IMR-90 (cell line): ENCODE results near the gene BRIP1. TPM values are rescaled to one million over a fixed set of nuclear protein-coding genes. Genes with fewer than 3 reads are reported as not detected.

ENCODE experiments used
- ATAC-seq: fragments of 200-7000 bp; cut with Tn5 transposase; 2 replicates; pipeline ENCODE4 v1.9.1; 2020; ENCODE audit warnings: low read depth, mild to moderate bottlenecking, moderate library complexity
- BruUV-seq: library from RNA; stranded (reverse); fragments of 400-500 nt; replicated peaks from 2 replicates; lab custom pipeline; 2021; lab: Mats Ljungman, UMichigan
- CTCF ChIA-PET: fragments of 300-600 bp; formaldehyde crosslinking; extraction: SDS; loops from one replicate; lab custom pipeline; 2021; ENCODE audit warnings: antibody characterized with exemption; lab: Yijun Ruan, JAX
- POLR2A ChIA-PET: fragments of 300-600 bp; sonication (Branson Sonifier 250); formaldehyde crosslinking; loops from one replicate; lab custom pipeline; 2022; ENCODE audit warnings: antibody characterized with exemption; ENCODE audit not compliant: unreplicated experiment; lab: Charles Lee
- DNase-seq: peaks from one replicate; pipeline ENCODE4 v3.0.0; 2013
- H2AFZ ChIP-seq: replicated peaks from 2 replicates; pipeline ENCODE3; 2013; ENCODE audit warnings: low read length, mild to moderate bottlenecking; ENCODE audit not compliant: poor library complexity
- H2AK5ac ChIP-seq: 2 replicates; pipeline ENCODE4 v1.6.1; 2013; ENCODE audit warnings: low read depth, low read length, inconsistent platforms
- H2AK9ac ChIP-seq: replicated peaks from 2 replicates; pipeline ENCODE3; 2013; ENCODE audit warnings: mild to moderate bottlenecking, low read depth, low read length, moderate library complexity; ENCODE audit not compliant: poor library complexity
- H2BK120ac ChIP-seq: 2 replicates; pipeline ENCODE4 v1.6.1; 2013; ENCODE audit warnings: low read depth, low read length, inconsistent platforms
- H2BK15ac ChIP-seq: 3 replicates; pipeline ENCODE4 v1.6.1; 2013; ENCODE audit warnings: low read depth, low read length, inconsistent platforms
- H2BK20ac ChIP-seq: 2 replicates; pipeline ENCODE4 v1.6.1; 2013; ENCODE audit warnings: low read depth, mild to moderate bottlenecking, inconsistent platforms, low read length, moderate library complexity
- H2BK5ac ChIP-seq: 2 replicates; pipeline ENCODE4 v1.6.1; 2013; ENCODE audit warnings: mild to moderate bottlenecking, low read depth, low read length, inconsistent platforms; ENCODE audit not compliant: poor library complexity, severe bottlenecking
- H3K14ac ChIP-seq: replicated peaks from 2 replicates; pipeline ENCODE4 v1.6.1; 2013; ENCODE audit warnings: low read depth, low read length, inconsistent platforms
- H3K18ac ChIP-seq: 2 replicates; pipeline ENCODE4 v1.6.1; 2013; ENCODE audit warnings: low read depth, low read length, control low read depth
- H3K23ac ChIP-seq: 2 replicates; pipeline ENCODE4 v1.6.1; 2013; ENCODE audit warnings: low read depth, low read length, inconsistent platforms
- H3K27ac ChIP-seq: 2 replicates; pipeline ENCODE4 v1.5.1; 2013; ENCODE audit warnings: mild to moderate bottlenecking, control low read depth, low read length; ENCODE audit not compliant: insufficient read depth
- H3K27me3 ChIP-seq: 2 replicates; pipeline ENCODE4 v1.6.1; 2013; ENCODE audit warnings: low read length; ENCODE audit not compliant: control insufficient read depth, insufficient read depth
- H3K36me3 ChIP-seq: 2 replicates; pipeline ENCODE4 v1.6.1; 2013; ENCODE audit warnings: low read length, mixed read lengths; ENCODE audit not compliant: control insufficient read depth, insufficient read depth
- H3K4ac ChIP-seq: 2 replicates; pipeline ENCODE4 v1.6.1; 2013; ENCODE audit warnings: low read depth, low read length, inconsistent platforms
- H3K4me1 ChIP-seq: 2 replicates; pipeline ENCODE4 v1.6.1; 2013; ENCODE audit warnings: low read length, mixed read lengths; ENCODE audit not compliant: control insufficient read depth, insufficient read depth
- H3K4me2 ChIP-seq: 2 replicates; pipeline ENCODE4 v1.6.1; 2013; ENCODE audit warnings: low read depth, mild to moderate bottlenecking, control low read depth, low read length, moderate library complexity
- H3K4me3 ChIP-seq: 2 replicates; pipeline ENCODE4 v1.5.1; 2013; ENCODE audit warnings: low read depth, mild to moderate bottlenecking, control low read depth, low read length, moderate library complexity; ENCODE audit not compliant: insufficient read depth
- H3K56ac ChIP-seq: 2 replicates; pipeline ENCODE4 v1.6.1; 2013; ENCODE audit warnings: low read length, inconsistent platforms; ENCODE audit not compliant: insufficient read depth; ENCODE audit errors: extremely low read depth
- H3K79me1 ChIP-seq, 2 experiments: 2 replicates each; pipeline ENCODE4 v1.6.1; 2013; ENCODE audit warnings: low read length in 2 of 2, inconsistent platforms in 1 of 2, low read depth in 1 of 2
- H3K9ac ChIP-seq: 2 replicates; pipeline ENCODE4 v1.6.1; 2013; ENCODE audit warnings: low read depth, low read length, control low read depth
- H3K9me1 ChIP-seq: 2 replicates; pipeline ENCODE4 v1.6.1; 2013; ENCODE audit warnings: low read length, inconsistent platforms; ENCODE audit not compliant: insufficient read depth
- H3K9me3 ChIP-seq: 2 replicates; pipeline ENCODE4 v1.6.1; 2013; ENCODE audit warnings: low read length; ENCODE audit not compliant: control insufficient read depth, insufficient read depth
- H4K20me1 ChIP-seq: 2 replicates; pipeline ENCODE4 v1.6.1; 2013; ENCODE audit warnings: low read length, inconsistent platforms; ENCODE audit not compliant: insufficient read depth
- H4K5ac ChIP-seq: 2 replicates; pipeline ENCODE4 v1.6.1; 2013; ENCODE audit warnings: mild to moderate bottlenecking, low read depth, low read length, control low read depth
- H4K8ac ChIP-seq, 2 experiments: 2 replicates each; pipeline ENCODE4 v1.6.1; 2013; ENCODE audit warnings: low read depth in 2 of 2, low read length in 2 of 2, control low read depth in 1 of 2, inconsistent platforms in 1 of 2
- H4K91ac ChIP-seq: 2 replicates; pipeline ENCODE4 v1.6.1; 2013; ENCODE audit warnings: low read depth, low read length, inconsistent platforms; ENCODE audit not compliant: insufficient read depth
- BHLHE40 ChIP-seq: fragments of 150-350 bp; IDR thresholded peaks from 2 replicates; pipeline ENCODE4 v1.6.1; 2016; ENCODE audit warnings: mild to moderate bottlenecking, low read depth, low read length
- CEBPB ChIP-seq: IDR thresholded peaks from 2 replicates; pipeline ENCODE4 v1.6.1; 2012; ENCODE audit warnings: low read depth, low read length, improper control_type of control experiment
- ELK1 ChIP-seq: fragments of 150-350 bp; IDR thresholded peaks from 2 replicates; pipeline ENCODE4 v1.6.1; 2016; ENCODE audit warnings: low read depth, mild to moderate bottlenecking, low read length, moderate library complexity, borderline replicate concordance
- FOS ChIP-seq: fragments of 150-350 bp; IDR thresholded peaks from 2 replicates; pipeline ENCODE4 v1.6.1; 2016; ENCODE audit warnings: low read depth, low read length
- MAFK ChIP-seq: IDR thresholded peaks from 2 replicates; pipeline ENCODE4 v1.6.1; 2012; ENCODE audit warnings: low read depth, low read length, improper control_type of control experiment
- MAZ ChIP-seq: IDR thresholded peaks from 2 replicates; pipeline ENCODE4 v1.6.1; 2012; ENCODE audit warnings: low read depth, mild to moderate bottlenecking, low read length, improper control_type of control experiment, moderate library complexity, borderline replicate concordance
- NFE2L2 ChIP-seq: fragments of 150-350 bp; IDR thresholded peaks from 2 replicates; pipeline ENCODE4 v1.6.1; 2016; ENCODE audit warnings: low read depth, mild to moderate bottlenecking, low read length
- POLR2A ChIP-seq: IDR thresholded peaks from 2 replicates; pipeline ENCODE4 v1.6.1; 2012; ENCODE audit warnings: mild to moderate bottlenecking, low read depth, low read length
- RAD21 ChIP-seq: IDR thresholded peaks from 2 replicates; pipeline ENCODE4 v1.6.1; 2012; ENCODE audit warnings: low read length, improper control_type of control experiment
- RFX5 ChIP-seq: IDR thresholded peaks from 2 replicates; pipeline ENCODE4 v1.8.0; 2012; ENCODE audit warnings: low read depth, mild to moderate bottlenecking, low read length, moderate library complexity
- SMC3 ChIP-seq: fragments of 150-350 bp; IDR thresholded peaks from 2 replicates; pipeline ENCODE4 v1.6.1; 2016; ENCODE audit warnings: low read depth, mild to moderate bottlenecking, antibody characterized with exemption, low read length, moderate library complexity
- WGBS, 2 experiments: methylation state at CpG; one replicate each; pipeline versions ENCODE4 v1.1.5 to v1.1.7; 2013; ENCODE audit warnings: missing lambda C conversion rate in 2 of 2; ENCODE audit not compliant: insufficient read length in 1 of 2; ENCODE audit errors: extremely low coverage in 2 of 2; 5-methylcytosine and 5-hydroxymethylcytosine counted together
- dilution Hi-C: fragments of 300-500 bp; cut with HindIII; formaldehyde crosslinking; loops from one replicate; pipeline ENCODE4 v1.14.3; 2018; ENCODE audit warnings: low sequenced_read_pairs; ENCODE audit not compliant: unreplicated experiment
- in situ Hi-C: fragments of 300-500 bp; cut with MboI; formaldehyde crosslinking; loops from 3 replicates; pipeline ENCODE4 v1.14.3; 2019; ENCODE audit warnings: low sequenced_read_pairs, inconsistent platforms, mixed read lengths
- intact Hi-C: fragments of 100-400 bp; cut with micrococcal nuclease; formaldehyde crosslinking; loops from 2 replicates; pipeline ENCODE4 v1.10.0; 2022
- polyA plus RNA-seq, 3 experiments: library from polyadenylated mRNA; depleted of rRNA; stranded (reverse); fragments of >200 nt; gene quantifications; 2 replicates each; pipeline ENCODE4 v1.2.3, GENCODE V29; 2012; ENCODE audit warnings: low replicate concordance in 1 of 3
- total RNA-seq: library from RNA; depleted of rRNA; stranded (reverse); fragments of >200 nt; gene quantifications from 2 replicates; pipeline ENCODE4 v1.2.3, GENCODE V29; 2012

BRIP1 gene
- total and polyA plus RNA-seq, 2 of the 4 experiments (the other 2 are of a cell fraction) = 6.1 to 19.7 TPM

- dilution Hi-C loops = no loop called here
- H3K27me3 ChIP-seq = no peaks in the 10 kb centered on the region
- H2AFZ ChIP-seq = no peak overlapping the region
- H3K4ac ChIP-seq = peak overlapping the region; percentile 11; the same call in 1 of the 2 replicates
- H3K56ac ChIP-seq = no peak overlapping the region
- no peak overlapping the region for H3K4me3 ChIP-seq
- POLR2A ChIA-PET = no interaction called here
- no peak overlapping the region for H3K4me2 ChIP-seq
- H4K20me1 ChIP-seq = no peaks in the 10 kb centered on the region
- WGBS, 2 experiments = no CpG with 5 or more reads among the region's 2 CpGs
- DNase-seq (no peak), ATAC-seq (no peak)
- peak overlapping the region; percentile 74 for H2BK20ac ChIP-seq
- CTCF ChIA-PET = no interaction called here
- H2BK120ac ChIP-seq = peak overlapping the region; percentile 77
- no peaks in the 10 kb centered on the region for H3K36me3 ChIP-seq
- H3K18ac ChIP-seq = peak overlapping the region; percentile 79; the same call in 1 of the 2 replicates
- no peak overlapping the region for H2AK5ac ChIP-seq
- peaks cover 1% of the 10 kb centered on the region; the same call in 1 of the 2 replicates for H3K4me1 ChIP-seq
- H3K9ac ChIP-seq = no peak overlapping the region
- H4K5ac ChIP-seq = no peak overlapping the region
- H4K91ac ChIP-seq = 0 out of 2 replicates have a peak overlapping the region, but pooled peaks have one; percentile 2
- TF ChIP-seq CEBPB (no peak), FOS (no peak), NFE2L2 (no peak), RAD21 (no peak), RFX5 (no peak), MAFK (no peak), MAZ (no peak), SMC3 (no peak), ELK1 (no peak), POLR2A (no peak), BHLHE40 (no peak)
- 0 out of 3 replicates have a peak overlapping the region, but pooled peaks have one; percentile 20 for H2BK15ac ChIP-seq
- no peak overlapping the region for H2AK9ac ChIP-seq
- H3K27ac ChIP-seq = no peak overlapping the region
- peak overlapping the region; percentile 46 for H2BK5ac ChIP-seq
- peak overlapping the region; percentile 24; the same call in 1 of the 2 replicates for H3K23ac ChIP-seq
- H4K8ac ChIP-seq = peak overlapping the region in 1 of 2 experiments; percentile 70; a peak in 1 of 4 replicates
- BruUV-seq = no TSS peak
- no peaks in the 10 kb centered on the region for H3K79me1 ChIP-seq
- H3K14ac ChIP-seq = 0 out of 2 replicates have a peak overlapping the region, but pooled peaks have one; percentile 37
- H3K9me3 ChIP-seq = peaks cover 3% of the 10 kb centered on the region
- no peaks in the 10 kb centered on the region; the same call in 1 of the 2 replicates for H3K9me1 ChIP-seq
- in situ Hi-C loops = loop anchor here (25.0 kb wide), 1 partner anchor 417 kb away; the partner anchor contains the start of gene MED13
- intact Hi-C loops = no loop called here
Observed at GRCh38 chr17:61644800-61645774, 218.2 kb downstream of the BRIP1 start.
